Liver (tissue), 3 donors: ENCODE results near the gene LMTK3.

Experiments
- EGR1 ChIP-seq, 2 donors: IDR thresholded peaks; 2 replicates each; pipeline ENCODE4 v1.6.1; 2016 to 2018; ENCODE audit warnings: antibody characterized with exemption in 2 of 2, low read depth in 2 of 2
- FOXA1 ChIP-seq: IDR thresholded peaks from 2 replicates; pipeline ENCODE4 v1.6.1; 2016; ENCODE audit warnings: antibody characterized with exemption
- GABPA ChIP-seq, 2 donors: IDR thresholded peaks in 1 of 2; conservative IDR thresholded peaks in 1 of 2; 2 replicates each; pipeline ENCODE4 v1.6.1; 2016; ENCODE audit warnings: antibody characterized with exemption in 2 of 2, mild to moderate bottlenecking in 1 of 2, moderate library complexity in 1 of 2
- HNF4G ChIP-seq: IDR thresholded peaks from 2 replicates; pipeline ENCODE4 v1.6.1; 2016; ENCODE audit warnings: antibody characterized with exemption
- JUND ChIP-seq, 2 donors: IDR thresholded peaks; 2 replicates each; pipeline ENCODE4 v1.6.1; 2016; ENCODE audit warnings: antibody characterized with exemption in 2 of 2
- MAX ChIP-seq: IDR thresholded peaks from 2 replicates; pipeline ENCODE4 v1.6.1; 2016; ENCODE audit warnings: antibody characterized with exemption
- NR2F2 ChIP-seq: IDR thresholded peaks from 2 replicates; pipeline ENCODE4 v1.6.1; 2016; ENCODE audit warnings: antibody characterized with exemption
- RAD21 ChIP-seq, 2 donors: IDR thresholded peaks; 2 replicates each; pipeline ENCODE4 v1.6.1; 2016; ENCODE audit warnings: antibody characterized with exemption in 2 of 2, mild to moderate bottlenecking in 2 of 2
- RXRA ChIP-seq, 2 donors: IDR thresholded peaks; 2 replicates each; pipeline ENCODE4 v1.6.1; 2017 to 2018; ENCODE audit warnings: antibody characterized with exemption in 2 of 2, mild to moderate bottlenecking in 1 of 2
- TAF1 ChIP-seq: conservative IDR thresholded peaks from 2 replicates; pipeline ENCODE4 v1.6.1; 2016; ENCODE audit warnings: antibody characterized with exemption, mild to moderate bottlenecking
- YY1 ChIP-seq: IDR thresholded peaks from 2 replicates; pipeline ENCODE4 v1.6.1; 2016; ENCODE audit warnings: antibody characterized with exemption, mild to moderate bottlenecking
- ZBTB33 ChIP-seq: IDR thresholded peaks from 2 replicates; pipeline ENCODE4 v1.6.1; 2016; ENCODE audit warnings: antibody characterized with exemption
- TF ChIP-seq, protein P1 (sequence below): fragments of 150-350 bp; IDR thresholded peaks from 2 replicates; pipeline ENCODE4 v1.5.1; 2017; ENCODE audit warnings: improper control_type of control experiment, low read depth, low read length; ENCODE audit not compliant: missing input control
- TF ChIP-seq, protein P2 (sequence below): IDR thresholded peaks from 2 replicates; pipeline ENCODE4 v1.6.1; 2016; ENCODE audit warnings: antibody characterized with exemption, mild to moderate bottlenecking
- donor health status: healthy.
- donor health status: healthy.

DNA sequence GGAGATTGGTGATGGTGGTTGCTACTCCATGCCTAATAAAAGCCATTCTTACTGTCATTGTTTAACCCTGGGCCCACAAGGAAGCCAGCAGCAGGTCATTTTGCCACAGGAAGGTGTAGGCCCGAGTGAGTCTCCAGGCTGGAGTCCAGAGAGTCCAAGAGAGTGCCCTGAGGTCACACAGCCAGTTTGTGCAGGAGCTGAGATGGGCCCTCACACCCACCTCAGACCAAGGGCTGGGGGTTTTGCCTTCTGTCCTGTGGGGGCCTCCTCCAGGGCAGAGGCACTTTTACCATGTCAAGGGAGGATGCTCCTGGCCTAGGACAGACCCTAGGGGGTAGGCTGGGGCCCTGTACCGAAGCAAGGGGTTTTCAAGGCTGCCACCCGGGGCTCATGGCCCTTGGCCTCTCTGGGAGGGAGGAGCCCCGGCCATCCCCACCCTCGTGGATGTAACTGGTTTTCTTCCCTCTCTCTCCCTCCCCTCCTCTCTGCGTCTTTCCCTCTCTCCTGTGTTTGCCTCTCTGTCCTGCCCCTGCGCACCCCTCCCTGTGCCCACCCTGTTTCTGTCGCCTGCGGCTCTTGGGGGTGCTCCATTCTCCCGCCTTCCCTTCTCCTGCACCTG is 34.5 kb downstream of the LMTK3 start:
- TF ChIP-seq, protein P1, sequence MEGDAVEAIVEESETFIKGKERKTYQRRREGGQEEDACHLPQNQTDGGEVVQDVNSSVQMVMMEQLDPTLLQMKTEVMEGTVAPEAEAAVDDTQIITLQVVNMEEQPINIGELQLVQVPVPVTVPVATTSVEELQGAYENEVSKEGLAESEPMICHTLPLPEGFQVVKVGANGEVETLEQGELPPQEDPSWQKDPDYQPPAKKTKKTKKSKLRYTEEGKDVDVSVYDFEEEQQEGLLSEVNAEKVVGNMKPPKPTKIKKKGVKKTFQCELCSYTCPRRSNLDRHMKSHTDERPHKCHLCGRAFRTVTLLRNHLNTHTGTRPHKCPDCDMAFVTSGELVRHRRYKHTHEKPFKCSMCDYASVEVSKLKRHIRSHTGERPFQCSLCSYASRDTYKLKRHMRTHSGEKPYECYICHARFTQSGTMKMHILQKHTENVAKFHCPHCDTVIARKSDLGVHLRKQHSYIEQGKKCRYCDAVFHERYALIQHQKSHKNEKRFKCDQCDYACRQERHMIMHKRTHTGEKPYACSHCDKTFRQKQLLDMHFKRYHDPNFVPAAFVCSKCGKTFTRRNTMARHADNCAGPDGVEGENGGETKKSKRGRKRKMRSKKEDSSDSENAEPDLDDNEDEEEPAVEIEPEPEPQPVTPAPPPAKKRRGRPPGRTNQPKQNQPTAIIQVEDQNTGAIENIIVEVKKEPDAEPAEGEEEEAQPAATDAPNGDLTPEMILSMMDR, result no peak
- no peak for TF ChIP-seq EGR1 (IDR thresholded peaks at IDR 0.05; ENCODE audit: low read depth in 2 of 2)
- TF ChIP-seq TAF1, result no peak
- no peak for TF ChIP-seq RAD21 (IDR thresholded peaks at IDR 0.05)
- TF ChIP-seq YY1, result no peak
- no peak for TF ChIP-seq ZBTB33
- TF ChIP-seq, protein P2, sequence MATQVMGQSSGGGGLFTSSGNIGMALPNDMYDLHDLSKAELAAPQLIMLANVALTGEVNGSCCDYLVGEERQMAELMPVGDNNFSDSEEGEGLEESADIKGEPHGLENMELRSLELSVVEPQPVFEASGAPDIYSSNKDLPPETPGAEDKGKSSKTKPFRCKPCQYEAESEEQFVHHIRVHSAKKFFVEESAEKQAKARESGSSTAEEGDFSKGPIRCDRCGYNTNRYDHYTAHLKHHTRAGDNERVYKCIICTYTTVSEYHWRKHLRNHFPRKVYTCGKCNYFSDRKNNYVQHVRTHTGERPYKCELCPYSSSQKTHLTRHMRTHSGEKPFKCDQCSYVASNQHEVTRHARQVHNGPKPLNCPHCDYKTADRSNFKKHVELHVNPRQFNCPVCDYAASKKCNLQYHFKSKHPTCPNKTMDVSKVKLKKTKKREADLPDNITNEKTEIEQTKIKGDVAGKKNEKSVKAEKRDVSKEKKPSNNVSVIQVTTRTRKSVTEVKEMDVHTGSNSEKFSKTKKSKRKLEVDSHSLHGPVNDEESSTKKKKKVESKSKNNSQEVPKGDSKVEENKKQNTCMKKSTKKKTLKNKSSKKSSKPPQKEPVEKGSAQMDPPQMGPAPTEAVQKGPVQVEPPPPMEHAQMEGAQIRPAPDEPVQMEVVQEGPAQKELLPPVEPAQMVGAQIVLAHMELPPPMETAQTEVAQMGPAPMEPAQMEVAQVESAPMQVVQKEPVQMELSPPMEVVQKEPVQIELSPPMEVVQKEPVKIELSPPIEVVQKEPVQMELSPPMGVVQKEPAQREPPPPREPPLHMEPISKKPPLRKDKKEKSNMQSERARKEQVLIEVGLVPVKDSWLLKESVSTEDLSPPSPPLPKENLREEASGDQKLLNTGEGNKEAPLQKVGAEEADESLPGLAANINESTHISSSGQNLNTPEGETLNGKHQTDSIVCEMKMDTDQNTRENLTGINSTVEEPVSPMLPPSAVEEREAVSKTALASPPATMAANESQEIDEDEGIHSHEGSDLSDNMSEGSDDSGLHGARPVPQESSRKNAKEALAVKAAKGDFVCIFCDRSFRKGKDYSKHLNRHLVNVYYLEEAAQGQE, result no peak
- TF ChIP-seq RXRA (IDR thresholded peaks at IDR 0.05), result no peak
- TF ChIP-seq FOXA1, result no peak
- no peak for TF ChIP-seq HNF4G
- no peak for TF ChIP-seq GABPA (IDR thresholded peaks at IDR 0.05 in 1 of 2, conservative IDR thresholded peaks at IDR 0.05 in 1 of 2)
- TF ChIP-seq JUND (IDR thresholded peaks at IDR 0.05), result no peak
- TF ChIP-seq NR2F2, result no peak
- TF ChIP-seq MAX, result no peak
